ENCODE data around the gene PPP1R12B.

DNA sequence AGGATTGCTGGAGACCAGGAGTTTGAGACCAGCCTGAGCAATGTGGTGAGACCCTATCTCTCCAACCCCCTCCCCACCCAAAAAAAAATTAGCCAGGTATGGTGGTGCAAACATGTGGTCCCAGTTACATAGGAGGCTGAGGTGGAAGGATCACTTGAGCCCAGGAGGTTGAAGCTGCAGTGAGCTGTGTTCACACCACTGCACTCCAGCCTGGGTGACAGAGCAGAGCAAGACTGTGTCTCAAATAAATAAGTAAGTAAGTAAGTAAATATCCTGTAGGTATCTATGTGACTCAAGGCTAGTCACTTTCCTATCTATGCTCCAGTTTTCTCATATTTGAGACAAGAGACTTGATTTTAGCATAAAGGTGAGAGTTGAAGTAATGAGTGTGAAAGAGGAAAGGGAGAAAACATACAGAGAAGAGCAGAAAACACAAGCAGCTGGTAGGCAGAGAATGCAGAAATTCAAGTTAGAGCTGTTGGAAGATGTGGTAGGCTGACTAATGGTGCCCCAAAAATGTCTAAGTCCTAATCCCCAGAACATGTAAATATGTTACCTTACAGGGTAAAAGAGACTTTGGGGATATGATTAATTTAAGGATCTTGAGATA is 7.5 kb downstream of the PPP1R12B start:
- TF ChIP-seq POLR2A (IDR thresholded peaks at IDR 0.05): no peak
- TF ChIP-seq, protein P1, sequence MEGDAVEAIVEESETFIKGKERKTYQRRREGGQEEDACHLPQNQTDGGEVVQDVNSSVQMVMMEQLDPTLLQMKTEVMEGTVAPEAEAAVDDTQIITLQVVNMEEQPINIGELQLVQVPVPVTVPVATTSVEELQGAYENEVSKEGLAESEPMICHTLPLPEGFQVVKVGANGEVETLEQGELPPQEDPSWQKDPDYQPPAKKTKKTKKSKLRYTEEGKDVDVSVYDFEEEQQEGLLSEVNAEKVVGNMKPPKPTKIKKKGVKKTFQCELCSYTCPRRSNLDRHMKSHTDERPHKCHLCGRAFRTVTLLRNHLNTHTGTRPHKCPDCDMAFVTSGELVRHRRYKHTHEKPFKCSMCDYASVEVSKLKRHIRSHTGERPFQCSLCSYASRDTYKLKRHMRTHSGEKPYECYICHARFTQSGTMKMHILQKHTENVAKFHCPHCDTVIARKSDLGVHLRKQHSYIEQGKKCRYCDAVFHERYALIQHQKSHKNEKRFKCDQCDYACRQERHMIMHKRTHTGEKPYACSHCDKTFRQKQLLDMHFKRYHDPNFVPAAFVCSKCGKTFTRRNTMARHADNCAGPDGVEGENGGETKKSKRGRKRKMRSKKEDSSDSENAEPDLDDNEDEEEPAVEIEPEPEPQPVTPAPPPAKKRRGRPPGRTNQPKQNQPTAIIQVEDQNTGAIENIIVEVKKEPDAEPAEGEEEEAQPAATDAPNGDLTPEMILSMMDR (IDR thresholded peaks at IDR 0.05): no peak

Measured in uterus (tissue), 2 donors.